ENCODE data around the gene USH2A. TPM values are rescaled to one million over a fixed set of nuclear protein-coding genes. Genes with fewer than 3 reads are reported as not detected.

USH2A gene
- polyA plus RNA-seq, 1 donor from 2014 or later, result 0.17 TPM

- TF ChIP-seq EP300 (conservative IDR thresholded peaks at IDR 0.05; ENCODE audit: poor library complexity, severe bottlenecking), result no peak
- TF ChIP-seq RAD21 (conservative IDR thresholded peaks at IDR 0.05), result no peak
- TF ChIP-seq EZH2 (IDR thresholded peaks at IDR 0.05; ENCODE audit: borderline replicate concordance, insufficient read depth, low read length, poor library complexity, severe bottlenecking), result no peak
- Histone ChIP-seq H4K20me1 (ENCODE audit: insufficient read depth) (no peaks in the 10 kb centered on the region), H3K36me3 (ENCODE audit: insufficient read depth, low read length) (no peaks in the 10 kb centered on the region), H3K27ac (ENCODE audit: low read length) (no peak overlapping the region), H3K9me3 (ENCODE audit: low read length) (no peaks in the 10 kb centered on the region), H3K9me2 (ENCODE audit: insufficient read depth, low read length) (no peaks in the 10 kb centered on the region), H3K79me2 (replicated peaks; ENCODE audit: insufficient read depth, low read length) (no peaks in the 10 kb centered on the region), H2AFZ (ENCODE audit: low read depth, low read length) (no peak overlapping the region), H3K4me2 (ENCODE audit: low read length) (no peak overlapping the region), H3K27me3 (ENCODE audit: insufficient read depth, low read depth, low read length) (no peaks in the 10 kb centered on the region), H3F3A (ENCODE audit: insufficient read depth, low read length, poor library complexity, severe bottlenecking) (no peaks in the 10 kb centered on the region), H3K9ac (ENCODE audit: low read length) (no peak overlapping the region), H3K4me3 (ENCODE audit: low read length) (no peak overlapping the region)
Observed at GRCh38 chr1:216032284-216032683, 391.0 kb downstream of the USH2A start.

GRCh38 chr1:216028631-216029030 lies 394.6 kb downstream of the USH2A start:
- Histone ChIP-seq H3F3A (ENCODE audit: insufficient read depth, low read length, poor library complexity, severe bottlenecking) (no peaks in the 10 kb centered on the region), H3K9me3 (ENCODE audit: low read length) (no peaks in the 10 kb centered on the region)

More at GRCh38 chr1:216028631-216029030, 394.6 kb downstream of the USH2A start:
- Histone ChIP-seq H3K4me2 (ENCODE audit: low read length) (no peak overlapping the region), H3K4me3 (ENCODE audit: low read length) (no peak overlapping the region), H4K20me1 (ENCODE audit: insufficient read depth) (no peaks in the 10 kb centered on the region), H3K27me3 (ENCODE audit: insufficient read depth, low read depth, low read length) (no peaks in the 10 kb centered on the region), H3K9ac (ENCODE audit: low read length) (no peak overlapping the region), H3K36me3 (ENCODE audit: insufficient read depth, low read length) (no peaks in the 10 kb centered on the region), H3K9me2 (ENCODE audit: insufficient read depth, low read length) (no peaks in the 10 kb centered on the region), H3K27ac (ENCODE audit: low read length) (no peak overlapping the region), H2AFZ (ENCODE audit: low read depth, low read length) (no peak overlapping the region), H3K79me2 (replicated peaks; ENCODE audit: insufficient read depth, low read length) (no peaks in the 10 kb centered on the region)
- TF ChIP-seq EP300 (conservative IDR thresholded peaks at IDR 0.05; ENCODE audit: poor library complexity, severe bottlenecking) (no peak), TAF1 (IDR thresholded peaks at IDR 0.05; ENCODE audit: low read depth) (no peak), MXI1 (conservative IDR thresholded peaks at IDR 0.05; ENCODE audit: poor library complexity, severe bottlenecking) (no peak), EZH2 (IDR thresholded peaks at IDR 0.05; ENCODE audit: borderline replicate concordance, insufficient read depth, low read length, poor library complexity, severe bottlenecking) (no peak), SMC3 (conservative IDR thresholded peaks at IDR 0.05; ENCODE audit: poor library complexity) (no peak), POLR2AphosphoS5 (IDR thresholded peaks at IDR 0.05) (no peak), REST (IDR thresholded peaks at IDR 0.05; ENCODE audit: borderline replicate concordance) (no peak), RAD21 (conservative IDR thresholded peaks at IDR 0.05) (no peak)
- TF ChIP-seq, protein P1, sequence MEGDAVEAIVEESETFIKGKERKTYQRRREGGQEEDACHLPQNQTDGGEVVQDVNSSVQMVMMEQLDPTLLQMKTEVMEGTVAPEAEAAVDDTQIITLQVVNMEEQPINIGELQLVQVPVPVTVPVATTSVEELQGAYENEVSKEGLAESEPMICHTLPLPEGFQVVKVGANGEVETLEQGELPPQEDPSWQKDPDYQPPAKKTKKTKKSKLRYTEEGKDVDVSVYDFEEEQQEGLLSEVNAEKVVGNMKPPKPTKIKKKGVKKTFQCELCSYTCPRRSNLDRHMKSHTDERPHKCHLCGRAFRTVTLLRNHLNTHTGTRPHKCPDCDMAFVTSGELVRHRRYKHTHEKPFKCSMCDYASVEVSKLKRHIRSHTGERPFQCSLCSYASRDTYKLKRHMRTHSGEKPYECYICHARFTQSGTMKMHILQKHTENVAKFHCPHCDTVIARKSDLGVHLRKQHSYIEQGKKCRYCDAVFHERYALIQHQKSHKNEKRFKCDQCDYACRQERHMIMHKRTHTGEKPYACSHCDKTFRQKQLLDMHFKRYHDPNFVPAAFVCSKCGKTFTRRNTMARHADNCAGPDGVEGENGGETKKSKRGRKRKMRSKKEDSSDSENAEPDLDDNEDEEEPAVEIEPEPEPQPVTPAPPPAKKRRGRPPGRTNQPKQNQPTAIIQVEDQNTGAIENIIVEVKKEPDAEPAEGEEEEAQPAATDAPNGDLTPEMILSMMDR (IDR thresholded peaks at IDR 0.05; ENCODE audit: poor library complexity, severe bottlenecking), result no peak
